ENCODE results near the gene PLEKHA8.
"Not testable (repeated sequence)": the region's sequence is repeated elsewhere in the genome, so short reads cannot be mapped to it uniquely, and the experiment has no call there.

Gene PLEKHA8

GRCh38 chr7:30091491-30091912 lies 63.3 kb downstream of the PLEKHA8 start:
- TF ChIP-seq, protein P1, sequence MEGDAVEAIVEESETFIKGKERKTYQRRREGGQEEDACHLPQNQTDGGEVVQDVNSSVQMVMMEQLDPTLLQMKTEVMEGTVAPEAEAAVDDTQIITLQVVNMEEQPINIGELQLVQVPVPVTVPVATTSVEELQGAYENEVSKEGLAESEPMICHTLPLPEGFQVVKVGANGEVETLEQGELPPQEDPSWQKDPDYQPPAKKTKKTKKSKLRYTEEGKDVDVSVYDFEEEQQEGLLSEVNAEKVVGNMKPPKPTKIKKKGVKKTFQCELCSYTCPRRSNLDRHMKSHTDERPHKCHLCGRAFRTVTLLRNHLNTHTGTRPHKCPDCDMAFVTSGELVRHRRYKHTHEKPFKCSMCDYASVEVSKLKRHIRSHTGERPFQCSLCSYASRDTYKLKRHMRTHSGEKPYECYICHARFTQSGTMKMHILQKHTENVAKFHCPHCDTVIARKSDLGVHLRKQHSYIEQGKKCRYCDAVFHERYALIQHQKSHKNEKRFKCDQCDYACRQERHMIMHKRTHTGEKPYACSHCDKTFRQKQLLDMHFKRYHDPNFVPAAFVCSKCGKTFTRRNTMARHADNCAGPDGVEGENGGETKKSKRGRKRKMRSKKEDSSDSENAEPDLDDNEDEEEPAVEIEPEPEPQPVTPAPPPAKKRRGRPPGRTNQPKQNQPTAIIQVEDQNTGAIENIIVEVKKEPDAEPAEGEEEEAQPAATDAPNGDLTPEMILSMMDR (IDR thresholded peaks at IDR 0.05; ENCODE audit: insufficient read depth, missing control alignments), result no peak
- FAIRE-seq, result no peak
- DNase-seq (ENCODE audit: insufficient read length, low spot score), result no peak

- DNase-seq (ENCODE audit: insufficient read length, low spot score) (no peak), FAIRE-seq (no peak)
- TF ChIP-seq, protein P1 (IDR thresholded peaks at IDR 0.05; ENCODE audit: insufficient read depth, missing control alignments), result no peak
These were observed 63.8 kb downstream of the PLEKHA8 start for GRCh38 chr7:30091987-30092386.

GRCh38 chr7:30093420-30093952 lies 65.3 kb downstream of the PLEKHA8 start:
- TF ChIP-seq, protein P1 (IDR thresholded peaks at IDR 0.05; ENCODE audit: insufficient read depth, missing control alignments), result no peak
- FAIRE-seq (no peak), DNase-seq (ENCODE audit: insufficient read length, low spot score) (no peak)

- not testable (repeated sequence) for FAIRE-seq; DNase-seq (ENCODE audit: insufficient read length, low spot score)
These were observed 70.4 kb downstream of the PLEKHA8 start for GRCh38 chr7:30098599-30098998.

- FAIRE-seq (no peak), DNase-seq (ENCODE audit: insufficient read length, low spot score) (no peak)
- TF ChIP-seq, protein P1 (IDR thresholded peaks at IDR 0.05; ENCODE audit: insufficient read depth, missing control alignments), result no peak
These were observed 74.1 kb downstream of the PLEKHA8 start for GRCh38 chr7:30102281-30102680.

DNA sequence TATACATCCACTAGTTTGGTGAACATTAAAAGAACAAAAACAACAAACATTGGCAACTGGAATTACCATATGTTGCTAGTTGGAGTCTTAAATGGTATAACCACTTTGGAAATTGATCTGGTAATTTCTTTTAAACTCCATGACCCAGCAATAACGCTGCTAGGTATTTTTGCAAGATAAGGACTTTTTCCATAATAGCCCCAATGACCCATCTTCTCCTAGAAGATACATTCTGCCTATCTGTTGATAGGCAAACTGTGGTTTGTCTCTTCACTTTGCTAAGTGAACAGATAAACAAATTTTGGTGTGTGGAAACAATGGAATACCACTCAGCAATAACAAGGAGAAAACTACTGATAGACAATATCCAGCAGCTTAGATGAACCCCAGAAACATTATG lies 75.9 kb downstream of the PLEKHA8 start:
- TF ChIP-seq, protein P1 (IDR thresholded peaks at IDR 0.05; ENCODE audit: insufficient read depth, missing control alignments), result no peak
- FAIRE-seq (no peak), DNase-seq (ENCODE audit: insufficient read length, low spot score) (no peak)

- no peak for FAIRE-seq
- no peak for DNase-seq (ENCODE audit: insufficient read length, low spot score)
- TF ChIP-seq, protein P1 (IDR thresholded peaks at IDR 0.05; ENCODE audit: insufficient read depth, missing control alignments), result no peak
These were observed 84.0 kb downstream of the PLEKHA8 start for GRCh38 chr7:30112103-30112713.

All from D721Med (cell line).